Brain microvascular endothelial cell (primary cell): ENCODE data around the gene HS1BP3.

Experiments
- DNase-seq: peaks from one replicate; pipeline ENCODE4 v3.0.0-alpha.2; 2020
- H3K27ac ChIP-seq: fragments of 250-450 bp; sonication (Bioruptor Pico); 2 replicates; pipeline ENCODE4 v1.5.1; 2020; ENCODE audit warnings: mild to moderate bottlenecking, moderate library complexity
- H3K27me3 ChIP-seq: fragments of 250-450 bp; sonication (Bioruptor Pico); replicated peaks from 2 replicates; pipeline ENCODE4 v1.5.1; 2020; ENCODE audit warnings: mild to moderate bottlenecking
- H3K36me3 ChIP-seq: fragments of 250-450 bp; sonication (Bioruptor Pico); replicated peaks from 2 replicates; pipeline ENCODE4 v1.5.1; 2020; ENCODE audit warnings: mild to moderate bottlenecking
- H3K4me3 ChIP-seq: 2 replicates; pipeline ENCODE4 v1.5.1; 2011; ENCODE audit warnings: low read depth, mild to moderate bottlenecking, control low read depth, low read length, moderate library complexity
- CTCF ChIP-seq: IDR thresholded peaks from 2 replicates; pipeline ENCODE4 v1.5.1; 2011; ENCODE audit warnings: low read depth, mild to moderate bottlenecking, moderate library complexity, low read length, control low read depth, inconsistent platforms; ENCODE audit errors: missing control alignments
- in situ Hi-C: cut with HindIII; loops from 2 replicates; pipeline ENCODE4 v1.10.0; 2017; ENCODE audit warnings: low sequenced_read_pairs, low pct_ligation_motif_present

Gene HS1BP3

GRCh38 chr2:20584399-20585358 lies 66.2 kb downstream of the HS1BP3 start:
- Histone ChIP-seq H3K27ac (peak overlapping the region; percentile 64), H3K27me3 (no peaks in the 10 kb centered on the region)
- no peak for TF ChIP-seq CTCF

GRCh38 chr2:20584045-20584398 lies 66.9 kb downstream of the HS1BP3 start:
- no peak overlapping the region for H3K4me3 ChIP-seq
- no peaks in the 10 kb centered on the region for H3K27me3 ChIP-seq
- peak overlapping the region; percentile 64 for H3K27ac ChIP-seq
- no peak for DNase-seq
- in situ Hi-C loops: no loop called here
- no peaks in the 10 kb centered on the region for H3K36me3 ChIP-seq
- TF ChIP-seq CTCF: no peak

More at GRCh38 chr2:20584399-20585358, 66.2 kb downstream of the HS1BP3 start:
- DNase-seq: peak; percentile 93
- in situ Hi-C loops: no loop called here
- Histone ChIP-seq H3K4me3 (no peak overlapping the region), H3K36me3 (no peaks in the 10 kb centered on the region)

GRCh38 chr2:20583425-20583881 lies 67.4 kb downstream of the HS1BP3 start:
- Histone ChIP-seq H3K36me3 (no peaks in the 10 kb centered on the region), H3K27me3 (no peaks in the 10 kb centered on the region), H3K4me3 (no peak overlapping the region), H3K27ac (no peak overlapping the region)
- no peak for TF ChIP-seq CTCF
- no peak for DNase-seq
- in situ Hi-C loops: no loop called here

GRCh38 chr2:20582600-20583221 lies 68.2 kb downstream of the HS1BP3 start:
- H3K27me3 ChIP-seq: no peaks in the 10 kb centered on the region
- in situ Hi-C loops: no loop called here
- no peak overlapping the region for H3K27ac ChIP-seq
- no peak overlapping the region for H3K4me3 ChIP-seq
- DNase-seq: no peak
- H3K36me3 ChIP-seq: no peaks in the 10 kb centered on the region
- no peak for TF ChIP-seq CTCF

- no peak for DNase-seq
- in situ Hi-C loops: no loop called here
- no peak for TF ChIP-seq CTCF
- H3K27ac ChIP-seq: no peak overlapping the region
- no peak overlapping the region for H3K4me3 ChIP-seq
- H3K36me3 ChIP-seq: no peaks in the 10 kb centered on the region
- no peaks in the 10 kb centered on the region for H3K27me3 ChIP-seq
These were observed 70.0 kb downstream of the HS1BP3 start for GRCh38 chr2:20580690-20581437.
